Measurements from ENCODE around the gene CYP27C1.

DNA sequence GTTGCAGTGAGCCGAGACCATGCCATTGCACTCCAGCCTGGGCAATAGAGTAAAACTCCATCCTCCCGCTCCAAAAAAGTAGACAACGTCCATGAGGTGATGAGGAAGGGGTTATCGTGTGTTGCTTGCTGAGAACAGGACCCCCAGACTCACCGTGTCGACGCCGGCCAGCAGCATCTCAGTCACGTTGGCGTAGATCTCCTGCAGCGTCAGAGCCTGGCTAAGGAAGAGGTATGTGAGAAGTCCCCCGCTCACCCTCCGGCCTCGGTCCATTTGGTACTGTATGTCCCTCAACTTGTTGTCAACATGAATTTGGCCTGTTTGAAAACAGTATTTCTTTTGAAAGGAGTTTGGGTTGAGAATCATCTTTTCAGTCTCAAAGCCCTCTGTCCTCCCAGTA is 20.9 kb downstream of the CYP27C1 start:
- no peak for TF ChIP-seq POLR2A (IDR thresholded peaks at IDR 0.05)
- TF ChIP-seq, protein P1, sequence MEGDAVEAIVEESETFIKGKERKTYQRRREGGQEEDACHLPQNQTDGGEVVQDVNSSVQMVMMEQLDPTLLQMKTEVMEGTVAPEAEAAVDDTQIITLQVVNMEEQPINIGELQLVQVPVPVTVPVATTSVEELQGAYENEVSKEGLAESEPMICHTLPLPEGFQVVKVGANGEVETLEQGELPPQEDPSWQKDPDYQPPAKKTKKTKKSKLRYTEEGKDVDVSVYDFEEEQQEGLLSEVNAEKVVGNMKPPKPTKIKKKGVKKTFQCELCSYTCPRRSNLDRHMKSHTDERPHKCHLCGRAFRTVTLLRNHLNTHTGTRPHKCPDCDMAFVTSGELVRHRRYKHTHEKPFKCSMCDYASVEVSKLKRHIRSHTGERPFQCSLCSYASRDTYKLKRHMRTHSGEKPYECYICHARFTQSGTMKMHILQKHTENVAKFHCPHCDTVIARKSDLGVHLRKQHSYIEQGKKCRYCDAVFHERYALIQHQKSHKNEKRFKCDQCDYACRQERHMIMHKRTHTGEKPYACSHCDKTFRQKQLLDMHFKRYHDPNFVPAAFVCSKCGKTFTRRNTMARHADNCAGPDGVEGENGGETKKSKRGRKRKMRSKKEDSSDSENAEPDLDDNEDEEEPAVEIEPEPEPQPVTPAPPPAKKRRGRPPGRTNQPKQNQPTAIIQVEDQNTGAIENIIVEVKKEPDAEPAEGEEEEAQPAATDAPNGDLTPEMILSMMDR (IDR thresholded peaks at IDR 0.05) = no peak

Data from lower leg skin (tissue), 3 donors.